ENCODE data around the gene CDK5R2. TPM values are rescaled to one million over a fixed set of nuclear protein-coding genes. Genes with fewer than 3 reads are reported as not detected.

Gene CDK5R2
- total and polyA plus RNA-seq, 3 experiments from 2014 or later = not detected

GRCh38 chr2:218986148-218986761 is 26.8 kb downstream of the CDK5R2 start:
- Mint-ChIP-seq H3K4me3 (no peak overlapping the region), H3K4me1 (peaks cover 11 to 41% (median 14%) of the 10 kb centered on the region in 3 donors), H3K36me3 (no peaks in the 10 kb centered on the region), H3K9me3 (no peaks in the 10 kb centered on the region), H3K27ac (no peak overlapping the region), H3K27me3 (peaks cover 60 to 85% of the 10 kb centered on the region in 2 donors)
- Histone ChIP-seq H3K4me3 (ENCODE audit: low read length) (no peak overlapping the region), H3K4me1 (ENCODE audit: insufficient read depth, low read length) (peaks cover 23% of the 10 kb centered on the region), H3K9me3 (ENCODE audit: low read length) (no peaks in the 10 kb centered on the region), H3K27me3 (ENCODE audit: insufficient read depth, low read length, poor library complexity, severe bottlenecking) (peaks cover 76% of the 10 kb centered on the region), H3K36me3 (ENCODE audit: insufficient read depth, low read length) (no peaks in the 10 kb centered on the region), H3K27ac (ENCODE audit: low read depth, low read length) (no peak overlapping the region)
- ChIA-PET POLR2A (no interaction called here), CTCF (no interaction called here)
- no peak for DNase-seq

DNA sequence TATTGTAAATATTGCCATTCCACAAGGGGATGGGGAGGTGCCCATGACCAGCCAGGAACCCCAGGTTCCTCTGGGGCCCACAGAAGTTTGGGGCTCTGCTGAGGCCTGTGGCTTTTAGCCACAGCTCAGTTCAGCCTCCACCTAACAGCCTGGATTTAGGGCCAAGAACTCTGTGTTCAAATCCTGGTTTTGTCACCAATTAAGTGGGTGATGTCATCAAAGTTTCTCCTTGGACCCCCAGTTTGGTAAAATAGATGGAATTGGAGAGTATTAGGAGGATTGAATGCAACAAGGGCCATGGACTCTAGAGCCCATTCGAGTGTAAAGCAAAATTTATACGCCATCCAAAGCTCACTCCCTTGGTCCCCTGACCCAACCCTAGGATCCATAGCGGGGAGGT is 28.7 kb downstream of the CDK5R2 start:
- Mint-ChIP-seq H3K9me3 (no peaks in the 10 kb centered on the region), H3K36me3 (no peaks in the 10 kb centered on the region), H3K4me1 (peaks cover 5 to 33% (median 9%) of the 10 kb centered on the region in 3 donors), H3K27ac (no peak overlapping the region), H3K4me3 (no peak overlapping the region), H3K27me3 (peaks cover 62 to 85% of the 10 kb centered on the region in 2 donors)
- Histone ChIP-seq H3K27me3 (ENCODE audit: insufficient read depth, low read length, poor library complexity, severe bottlenecking) (peaks cover 77% of the 10 kb centered on the region), H3K36me3 (ENCODE audit: insufficient read depth, low read length) (no peaks in the 10 kb centered on the region), H3K4me3 (ENCODE audit: low read length) (no peak overlapping the region), H3K27ac (ENCODE audit: low read depth, low read length) (no peak overlapping the region), H3K9me3 (ENCODE audit: low read length) (no peaks in the 10 kb centered on the region), H3K4me1 (ENCODE audit: insufficient read depth, low read length) (peaks cover 12% of the 10 kb centered on the region)
- no peak for DNase-seq
- ChIA-PET POLR2A (no interaction called here), CTCF (interaction anchor here (1.1 to 1.2 kb wide), 2 partner anchors 8 to 90 kb away, joined by 3 to 7 read pairs; no protein-coding TSS in a partner anchor)

DNA sequence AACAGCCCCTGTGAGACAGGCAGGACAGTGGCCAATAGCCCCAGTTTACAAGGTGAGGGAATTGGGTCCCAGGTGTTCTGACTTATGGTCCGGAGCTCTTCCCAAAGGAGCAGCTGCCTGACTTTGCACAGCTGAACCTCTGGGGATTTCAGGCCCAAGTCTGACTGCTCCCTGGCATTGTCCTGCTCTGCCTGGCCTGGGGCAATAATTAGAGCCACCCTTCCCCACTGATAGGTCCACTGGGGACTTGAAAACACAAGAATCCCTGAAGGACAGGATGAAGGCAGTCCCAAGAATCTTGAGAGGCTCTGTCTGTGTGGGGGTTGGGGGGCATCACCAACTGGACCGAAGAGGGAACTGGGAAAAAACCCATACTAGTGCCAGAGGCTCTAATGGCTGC is 29.2 kb downstream of the CDK5R2 start:
- no peaks in the 10 kb centered on the region for H3K36me3 ChIP-seq (ENCODE audit: insufficient read depth, low read length)
- peaks cover 57 to 82% of the 10 kb centered on the region in 2 donors for H3K27me3 Mint-ChIP-seq
- H3K4me1 Mint-ChIP-seq = peaks cover 5 to 30% (median 5%) of the 10 kb centered on the region in 3 donors
- peaks cover 15% of the 10 kb centered on the region for H3K4me1 ChIP-seq (ENCODE audit: insufficient read depth, low read length)
- POLR2A ChIA-PET = no interaction called here
- H3K9me3 ChIP-seq (ENCODE audit: low read length) = no peaks in the 10 kb centered on the region
- no peak overlapping the region for H3K27ac Mint-ChIP-seq
- H3K4me3 ChIP-seq (ENCODE audit: low read length) = no peak overlapping the region
- CTCF ChIA-PET = interaction anchor here (1.2 to 1.6 kb wide), 2 partner anchors 8 to 9 kb away, joined by 7 read pairs; no protein-coding TSS in a partner anchor
- H3K36me3 Mint-ChIP-seq = no peaks in the 10 kb centered on the region
- H3K27me3 ChIP-seq (ENCODE audit: insufficient read depth, low read length, poor library complexity, severe bottlenecking) = peaks cover 72% of the 10 kb centered on the region
- no peak overlapping the region for H3K4me3 Mint-ChIP-seq
- no peak overlapping the region for H3K27ac ChIP-seq (ENCODE audit: low read depth, low read length)
- no peak for DNase-seq
- H3K9me3 Mint-ChIP-seq = no peaks in the 10 kb centered on the region

GRCh38 chr2:218990052-218990451 is 30.6 kb downstream of the CDK5R2 start:
- H3K9me3 Mint-ChIP-seq = no peaks in the 10 kb centered on the region
- H3K27ac Mint-ChIP-seq = no peak overlapping the region
- ChIA-PET POLR2A (no interaction called here), CTCF (interaction anchor here (1.6 kb wide), 1 partner anchor 10 kb away, joined by 7 read pairs; no protein-coding TSS in a partner anchor)
- no peaks in the 10 kb centered on the region for H3K9me3 ChIP-seq (ENCODE audit: low read length)
- H3K4me3 Mint-ChIP-seq = no peak overlapping the region
- H3K36me3 ChIP-seq (ENCODE audit: insufficient read depth, low read length) = no peaks in the 10 kb centered on the region
- peaks cover 64 to 89% of the 10 kb centered on the region in 2 donors for H3K27me3 Mint-ChIP-seq
- no peaks in the 10 kb centered on the region for H3K36me3 Mint-ChIP-seq
- no peak overlapping the region for H3K27ac ChIP-seq (ENCODE audit: low read depth, low read length)
- no peak for DNase-seq
- H3K4me1 ChIP-seq (ENCODE audit: insufficient read depth, low read length) = peaks cover 5% of the 10 kb centered on the region
- no peak overlapping the region for H3K4me3 ChIP-seq (ENCODE audit: low read length)
- peaks cover 64% of the 10 kb centered on the region for H3K27me3 ChIP-seq (ENCODE audit: insufficient read depth, low read length, poor library complexity, severe bottlenecking)
- peaks cover 0 to 26% (median 2%) of the 10 kb centered on the region in 3 donors for H3K4me1 Mint-ChIP-seq

GRCh38 chr2:218990612-218991011 is 31.1 kb downstream of the CDK5R2 start:
- POLR2A ChIA-PET = no interaction called here
- no peak overlapping the region for H3K4me3 ChIP-seq (ENCODE audit: low read length)
- H3K9me3 ChIP-seq (ENCODE audit: low read length) = no peaks in the 10 kb centered on the region
- H3K27ac Mint-ChIP-seq = peak overlapping the region in 2 of 8 donors; percentile 10 to 21
- H3K36me3 ChIP-seq (ENCODE audit: insufficient read depth, low read length) = no peaks in the 10 kb centered on the region
- H3K27me3 ChIP-seq (ENCODE audit: insufficient read depth, low read length, poor library complexity, severe bottlenecking) = peaks cover 70% of the 10 kb centered on the region
- H3K27ac ChIP-seq (ENCODE audit: low read depth, low read length) = no peak overlapping the region
- no peak overlapping the region for H3K4me3 Mint-ChIP-seq
- no peaks in the 10 kb centered on the region for H3K9me3 Mint-ChIP-seq
- no peaks in the 10 kb centered on the region for H3K36me3 Mint-ChIP-seq
- peaks cover 5% of the 10 kb centered on the region for H3K4me1 ChIP-seq (ENCODE audit: insufficient read depth, low read length)
- H3K4me1 Mint-ChIP-seq = peaks cover 1 to 26% (median 4%) of the 10 kb centered on the region in 3 donors
- no peak for DNase-seq
- peaks cover 68 to 92% of the 10 kb centered on the region in 2 donors for H3K27me3 Mint-ChIP-seq
- CTCF ChIA-PET = interaction anchor here (1.2 to 1.6 kb wide), 1 partner anchor 10 kb away, joined by 7 read pairs; no protein-coding TSS in a partner anchor

GRCh38 chr2:218991674-218992168 is 32.3 kb downstream of the CDK5R2 start:
- peaks cover 64 to 92% of the 10 kb centered on the region in 2 donors for H3K27me3 Mint-ChIP-seq
- peaks cover 12% of the 10 kb centered on the region for H3K4me1 ChIP-seq (ENCODE audit: insufficient read depth, low read length)

GRCh38 chr2:218992196-218992595 is 32.7 kb downstream of the CDK5R2 start:
- no peaks in the 10 kb centered on the region for H3K9me3 Mint-ChIP-seq
- H3K36me3 Mint-ChIP-seq = no peaks in the 10 kb centered on the region
- Histone ChIP-seq H3K36me3 (ENCODE audit: insufficient read depth, low read length) (no peaks in the 10 kb centered on the region), H3K4me3 (ENCODE audit: low read length) (no peak overlapping the region), H3K27ac (ENCODE audit: low read depth, low read length) (no peak overlapping the region), H3K4me1 (ENCODE audit: insufficient read depth, low read length) (peaks cover 12% of the 10 kb centered on the region), H3K9me3 (ENCODE audit: low read length) (no peaks in the 10 kb centered on the region), H3K27me3 (ENCODE audit: insufficient read depth, low read length, poor library complexity, severe bottlenecking) (peaks cover 71% of the 10 kb centered on the region)
- H3K4me1 Mint-ChIP-seq = peaks cover under 1 to 27% (median 7%) of the 10 kb centered on the region in 3 donors
- ChIA-PET CTCF (interaction anchor here (1.0 to 1.4 kb wide), 2 partner anchors 12 to 119 kb away, joined by 3 to 6 read pairs; no protein-coding TSS in a partner anchor), POLR2A (no interaction called here)
- peak overlapping the region in 2 of 7 donors; percentile 36 to 39 for H3K4me3 Mint-ChIP-seq
- H3K27me3 Mint-ChIP-seq = peaks cover 65 to 92% of the 10 kb centered on the region in 2 donors
- H3K27ac Mint-ChIP-seq = no peak overlapping the region
- DNase-seq = no peak

More at GRCh38 chr2:218991674-218992168, 32.3 kb downstream of the CDK5R2 start:
- no peak for DNase-seq
- H3K36me3 ChIP-seq (ENCODE audit: insufficient read depth, low read length) = no peaks in the 10 kb centered on the region
- ChIA-PET POLR2A (no interaction called here), CTCF (interaction anchor here (1.0 to 1.4 kb wide), 3 partner anchors 11 to 118 kb away, joined by 3 to 7 read pairs (median 6); no protein-coding TSS in a partner anchor)
- H3K4me3 Mint-ChIP-seq = peak overlapping the region in 2 of 7 donors; percentile 34 to 36
- H3K9me3 Mint-ChIP-seq = no peaks in the 10 kb centered on the region
- H3K27ac Mint-ChIP-seq = no peak overlapping the region
- H3K9me3 ChIP-seq (ENCODE audit: low read length) = no peaks in the 10 kb centered on the region
- H3K4me3 ChIP-seq (ENCODE audit: low read length) = no peak overlapping the region
- no peak overlapping the region for H3K27ac ChIP-seq (ENCODE audit: low read depth, low read length)
- no peaks in the 10 kb centered on the region for H3K36me3 Mint-ChIP-seq
- peaks cover 0 to 27% (median 7%) of the 10 kb centered on the region in 3 donors for H3K4me1 Mint-ChIP-seq
- H3K27me3 ChIP-seq (ENCODE audit: insufficient read depth, low read length, poor library complexity, severe bottlenecking) = peaks cover 76% of the 10 kb centered on the region

GRCh38 chr2:218992703-218993344 is 33.4 kb downstream of the CDK5R2 start:
- Mint-ChIP-seq H3K4me3 (peak overlapping the region in 1 of 7 donors; percentile 11), H3K36me3 (no peaks in the 10 kb centered on the region), H3K4me1 (peaks cover 2 to 27% (median 7%) of the 10 kb centered on the region in 3 donors), H3K27ac (no peak overlapping the region), H3K9me3 (no peaks in the 10 kb centered on the region), H3K27me3 (peaks cover 61 to 90% of the 10 kb centered on the region in 2 donors)
- Histone ChIP-seq H3K27me3 (ENCODE audit: insufficient read depth, low read length, poor library complexity, severe bottlenecking) (peaks cover 71% of the 10 kb centered on the region), H3K36me3 (ENCODE audit: insufficient read depth, low read length) (no peaks in the 10 kb centered on the region), H3K4me3 (ENCODE audit: low read length) (no peak overlapping the region), H3K27ac (ENCODE audit: low read depth, low read length) (no peak overlapping the region), H3K4me1 (ENCODE audit: insufficient read depth, low read length) (peaks cover 12% of the 10 kb centered on the region), H3K9me3 (ENCODE audit: low read length) (no peaks in the 10 kb centered on the region)
- CTCF ChIA-PET = interaction anchor here (1.0 to 1.4 kb wide), 2 partner anchors 12 to 120 kb away, joined by 3 to 6 read pairs; no protein-coding TSS in a partner anchor
- DNase-seq = no peak
- POLR2A ChIA-PET = interaction anchor here (0.5 kb wide), 1 partner anchor 9 kb away, joined by 3 read pairs; no protein-coding TSS in a partner anchor
